Activated CD4-positive, alpha-beta T cell treated with anti-CD3 and anti-CD28 coated beads, Interleukin-2, Interleukin-4, amounts not matched to agents 100 ng/mL and 50 ng/mL, durations not matched to agents 16 hours and 8 hours (primary cell): ENCODE results near the gene ADAMTSL5.

Experiments
- DNase-seq: peaks from one replicate; pipeline ENCODE4 v3.0.0-alpha.2; 2020; ENCODE audit warnings: low spot score

The ADAMTSL5 gene

GRCh38 chr19:1496714-1497577 lies 15.9 kb downstream of the ADAMTSL5 start:
- no peak for DNase-seq

GRCh38 chr19:1495799-1496713 lies 16.8 kb downstream of the ADAMTSL5 start:
- DNase-seq = no peak

DNA sequence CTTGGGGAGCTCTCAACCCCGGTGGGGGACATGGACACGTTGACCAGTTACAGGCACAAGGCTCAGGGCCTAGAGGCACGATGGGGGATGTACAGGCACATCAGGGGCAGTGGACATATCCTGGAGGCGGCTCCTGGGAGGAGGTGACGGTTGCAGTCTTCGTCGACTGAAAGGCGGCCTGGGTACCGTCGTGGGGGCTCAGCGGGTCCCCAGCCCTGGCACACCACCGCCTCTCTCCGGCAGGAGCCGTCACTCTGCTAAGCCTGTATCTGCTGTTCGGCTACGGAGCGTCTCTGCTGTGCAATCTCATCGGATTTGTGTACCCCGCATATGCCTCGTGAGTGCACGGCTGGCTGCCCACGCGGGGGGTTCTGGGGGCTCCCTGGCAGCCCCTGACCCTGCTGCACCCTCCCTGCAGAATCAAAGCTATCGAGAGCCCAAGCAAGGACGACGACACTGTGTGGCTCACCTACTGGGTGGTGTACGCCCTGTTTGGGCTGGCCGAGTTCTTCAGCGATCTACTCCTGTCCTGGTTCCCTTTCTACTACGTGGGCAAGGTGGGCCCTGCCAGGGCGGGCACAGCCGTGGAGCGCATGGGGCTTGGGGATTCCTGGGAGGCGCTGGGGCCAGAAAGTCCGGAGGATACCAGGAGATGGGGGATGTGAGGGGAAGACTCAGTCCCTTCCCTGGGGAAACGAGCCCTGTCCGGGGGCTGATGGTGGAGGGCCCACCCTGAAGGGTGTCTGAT lies 17.6 kb downstream of the ADAMTSL5 start:
- no peak for DNase-seq

GRCh38 chr19:1494115-1494815 lies 18.6 kb downstream of the ADAMTSL5 start:
- no peak for DNase-seq

GRCh38 chr19:1492474-1493006 lies 20.3 kb downstream of the ADAMTSL5 start:
- no peak for DNase-seq

- DNase-seq = no peak
Observed at GRCh38 chr19:1491849-1492170, 21.0 kb downstream of the ADAMTSL5 start.

DNA sequence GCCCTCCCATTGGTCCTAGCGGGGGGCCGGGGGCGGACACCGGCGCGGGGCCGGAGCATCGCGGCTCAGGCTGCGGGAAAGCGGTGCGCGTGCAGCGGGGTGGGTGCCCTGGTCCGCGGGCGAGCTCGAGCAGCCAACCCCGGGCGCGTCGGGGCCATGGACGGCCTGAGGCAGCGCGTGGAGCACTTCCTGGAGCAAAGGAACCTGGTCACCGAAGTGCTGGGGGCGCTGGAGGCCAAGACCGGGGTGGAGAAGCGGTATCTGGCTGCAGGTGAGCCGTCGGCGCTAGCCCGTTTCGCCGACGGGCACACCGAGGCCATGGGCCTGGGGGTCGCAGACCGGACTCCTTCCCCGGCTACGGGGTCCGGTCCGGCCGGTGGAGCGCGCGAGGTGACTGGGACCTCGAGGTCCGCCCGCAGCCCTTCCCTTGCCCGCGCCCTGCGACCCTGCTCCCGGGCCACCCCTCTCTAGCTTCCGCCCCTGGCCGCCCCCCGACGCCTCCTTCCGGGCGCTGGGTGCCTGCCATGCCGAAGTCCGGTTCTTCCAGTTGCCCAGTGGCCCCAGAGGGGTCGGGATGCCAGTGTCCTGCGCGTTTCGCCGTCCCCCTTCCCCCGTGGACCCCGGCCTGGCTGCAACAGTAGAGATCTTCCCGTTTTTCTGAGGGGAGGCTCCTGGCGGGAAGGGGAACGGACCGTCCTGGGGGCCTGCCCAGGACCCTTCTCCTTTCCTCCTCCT lies 21.5 kb downstream of the ADAMTSL5 start, which contains the start of gene REEP6:
Gene REEP6 (plus strand): TSS at position 68 of the 735 bp plus-strand sequence. CDS start 89 bp downstream, at position 157.
- DNase-seq = no peak

- peak; percentile 99 for DNase-seq
Observed at GRCh38 chr19:1490311-1491113, 22.3 kb downstream of the ADAMTSL5 start, which contains the start of gene PCSK4. PCSK4 (minus strand) TSS chr19:1490350; CDS start chr19:1490346, 4 bp downstream.

DNA sequence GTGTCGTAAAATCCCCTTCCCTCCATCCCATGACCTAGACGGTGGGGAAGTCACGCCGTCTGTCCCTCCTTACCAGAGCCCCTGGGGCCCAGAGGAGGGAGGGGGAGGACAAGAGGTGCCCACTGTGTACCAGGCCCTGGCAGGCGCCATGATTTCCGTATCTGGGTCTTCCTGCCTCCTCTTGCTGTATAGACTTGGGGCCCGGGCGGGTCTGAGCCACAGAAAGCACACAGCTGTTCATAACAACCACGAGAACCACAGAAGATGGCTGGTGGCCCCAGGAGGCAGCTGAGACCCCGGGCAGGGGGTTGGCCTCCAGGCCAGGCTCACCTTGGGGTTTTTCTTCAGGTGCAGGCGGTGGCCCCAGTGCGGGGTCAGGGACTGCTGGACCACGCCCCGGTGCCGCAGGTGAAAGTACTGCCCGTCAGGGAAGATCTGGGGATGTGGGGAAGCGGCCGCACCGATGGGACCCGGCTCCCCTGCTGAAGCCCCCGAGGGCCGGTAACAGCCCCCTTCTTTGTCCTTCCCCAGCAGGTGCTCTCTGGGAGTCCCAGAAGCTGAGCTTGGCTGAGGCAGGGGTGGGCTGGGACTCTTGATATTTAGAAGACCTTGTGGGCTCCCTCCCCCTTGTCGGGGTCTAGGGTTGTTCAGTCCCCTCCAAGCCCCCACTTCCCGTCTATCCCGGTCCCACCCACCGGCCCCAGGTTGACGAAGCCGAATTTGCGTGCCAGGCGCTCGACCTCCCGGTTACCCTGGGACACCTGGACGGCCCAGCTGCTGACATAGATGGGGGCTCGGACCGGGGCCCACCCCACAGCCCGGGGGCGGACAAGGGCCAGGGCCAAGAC lies 23.1 kb downstream of the ADAMTSL5 start:
- no peak for DNase-seq

DNA sequence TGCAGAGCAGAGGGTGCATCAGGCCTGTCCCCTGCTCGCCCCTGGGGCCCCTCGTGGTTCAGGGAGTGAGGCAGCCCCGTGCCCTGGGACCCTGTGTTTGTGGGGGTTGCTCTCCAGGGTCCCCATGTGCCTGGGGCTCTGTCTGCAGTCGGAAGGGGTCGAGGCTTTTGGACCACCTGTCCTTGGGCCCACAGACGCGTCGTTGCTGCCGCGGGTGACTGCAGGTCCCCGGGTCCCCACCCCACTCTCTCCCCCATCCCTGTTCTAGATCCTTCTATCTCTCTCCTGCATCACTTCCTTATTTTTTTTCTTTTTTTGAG lies 24.6 kb downstream of the ADAMTSL5 start:
- no peak for DNase-seq

DNA sequence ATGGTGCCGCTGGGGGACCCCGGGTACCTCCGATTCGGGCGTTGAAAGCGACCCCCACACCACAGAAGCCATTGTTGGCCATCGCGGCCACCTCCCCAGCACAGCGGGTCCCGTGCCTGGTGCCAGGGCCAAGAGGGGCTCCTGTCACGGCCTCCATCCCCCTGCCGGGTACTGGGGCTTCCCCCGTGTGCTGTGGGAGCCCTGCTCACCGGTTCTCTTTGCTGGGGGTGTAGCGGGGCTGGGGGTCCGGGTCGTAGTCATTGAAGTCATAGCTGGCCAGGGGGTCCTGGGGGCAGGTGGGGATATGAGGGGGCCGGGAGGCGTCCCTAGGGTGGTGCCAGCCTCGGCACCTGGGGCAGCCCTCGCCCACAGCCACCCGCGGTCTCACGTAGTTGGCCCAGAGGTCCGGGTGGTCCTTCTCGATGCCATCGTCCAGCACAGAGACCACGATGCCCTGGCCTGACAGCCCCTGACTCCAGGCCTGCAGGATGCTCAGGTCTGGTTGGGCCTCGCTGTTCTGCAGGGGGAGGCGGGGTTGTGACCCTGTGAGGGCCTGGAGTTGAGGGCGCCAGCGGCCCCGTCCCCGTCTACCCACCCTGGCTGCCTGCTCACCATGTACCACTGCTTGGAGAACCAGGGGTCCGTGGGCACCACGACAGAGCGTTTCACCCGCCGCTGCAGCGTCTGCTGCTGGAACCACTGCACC lies 25.1 kb downstream of the ADAMTSL5 start:
- DNase-seq = no peak

DNA sequence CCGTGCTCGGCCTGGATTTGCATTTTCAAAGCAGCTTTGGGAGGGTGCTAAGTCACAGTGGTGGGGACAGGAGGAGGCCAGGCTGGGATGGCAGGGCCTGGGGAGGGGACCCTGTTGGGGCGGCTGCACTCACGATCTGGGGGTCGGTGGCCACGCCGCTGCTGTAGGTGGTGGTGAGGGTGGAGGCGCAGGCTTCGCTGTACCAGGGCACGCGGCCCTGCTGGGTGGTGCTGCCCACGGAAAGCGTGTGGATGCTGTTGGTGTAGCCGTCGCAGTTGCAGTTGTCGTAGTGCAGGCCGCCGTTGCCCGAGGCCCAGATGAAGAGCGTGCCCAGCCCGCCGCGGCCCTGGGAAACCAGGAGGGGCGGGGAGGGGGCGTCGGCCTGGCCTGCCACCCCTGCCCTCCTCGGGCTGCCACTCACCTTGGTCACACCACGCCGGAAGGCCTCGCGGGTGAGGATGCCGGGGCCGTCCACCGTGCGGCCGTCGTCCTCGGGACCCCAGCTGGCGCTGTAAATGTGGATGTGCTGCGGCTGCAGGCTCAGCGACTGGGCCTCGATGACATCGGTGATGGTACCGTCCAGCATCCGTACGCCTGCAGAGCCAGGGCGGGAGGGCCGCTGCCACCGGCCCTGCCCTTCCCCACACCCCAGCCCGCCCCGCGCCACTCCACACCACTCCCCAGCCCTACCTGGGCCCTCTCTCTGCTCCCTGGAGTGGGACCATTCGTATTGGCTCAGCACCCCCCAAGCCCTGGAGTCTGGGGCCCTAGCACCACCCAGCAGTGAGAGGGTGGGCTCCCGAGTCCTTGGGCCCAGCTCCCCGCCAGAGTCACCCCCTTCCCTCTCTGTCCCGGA lies 25.9 kb downstream of the ADAMTSL5 start:
- no peak for DNase-seq

- no peak for DNase-seq
Observed at GRCh38 chr19:1483979-1484428, 28.8 kb downstream of the ADAMTSL5 start.

DNA sequence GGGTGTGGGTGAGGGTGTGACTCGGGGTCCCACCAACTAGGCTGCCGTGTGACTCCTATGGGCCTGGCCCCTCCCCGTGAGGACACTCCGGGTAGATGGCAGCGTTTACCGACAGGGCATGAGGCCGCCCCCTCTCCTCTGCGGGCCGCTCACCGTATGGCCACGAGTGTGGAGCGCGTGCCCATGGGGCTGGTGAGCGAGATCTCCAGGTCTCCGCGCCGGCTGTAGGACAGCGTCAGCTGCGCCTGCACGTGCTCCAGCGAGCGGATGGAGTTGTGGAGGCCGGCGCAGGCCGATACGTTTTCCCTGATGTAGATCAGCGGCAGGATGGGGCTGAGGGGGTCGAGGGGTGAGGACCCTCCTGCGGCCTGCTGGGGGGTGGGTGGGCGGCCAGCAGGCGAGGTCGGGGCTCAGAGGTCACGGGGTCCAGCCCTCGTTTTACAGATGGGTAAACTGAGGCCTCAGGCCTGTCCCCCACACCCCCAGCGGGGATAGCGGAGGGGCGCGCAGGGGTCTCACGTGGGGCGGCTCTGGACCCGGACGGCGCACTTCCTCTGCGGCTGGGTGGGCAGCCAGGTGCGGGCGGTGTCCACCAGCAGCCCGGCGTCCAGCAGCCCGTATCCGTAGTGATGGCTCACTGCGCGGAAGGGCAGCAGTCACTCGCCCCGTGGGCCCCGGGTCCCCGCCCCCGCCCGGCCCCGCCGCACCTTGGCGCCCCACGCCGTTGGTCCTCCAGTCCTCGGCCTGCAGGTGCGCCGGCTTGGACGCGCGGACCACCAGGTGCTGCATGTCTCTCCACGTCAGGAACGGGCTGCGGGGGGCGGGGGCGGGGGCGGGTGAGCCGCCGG lies 29.5 kb downstream of the ADAMTSL5 start:
- no peak for DNase-seq

DNA sequence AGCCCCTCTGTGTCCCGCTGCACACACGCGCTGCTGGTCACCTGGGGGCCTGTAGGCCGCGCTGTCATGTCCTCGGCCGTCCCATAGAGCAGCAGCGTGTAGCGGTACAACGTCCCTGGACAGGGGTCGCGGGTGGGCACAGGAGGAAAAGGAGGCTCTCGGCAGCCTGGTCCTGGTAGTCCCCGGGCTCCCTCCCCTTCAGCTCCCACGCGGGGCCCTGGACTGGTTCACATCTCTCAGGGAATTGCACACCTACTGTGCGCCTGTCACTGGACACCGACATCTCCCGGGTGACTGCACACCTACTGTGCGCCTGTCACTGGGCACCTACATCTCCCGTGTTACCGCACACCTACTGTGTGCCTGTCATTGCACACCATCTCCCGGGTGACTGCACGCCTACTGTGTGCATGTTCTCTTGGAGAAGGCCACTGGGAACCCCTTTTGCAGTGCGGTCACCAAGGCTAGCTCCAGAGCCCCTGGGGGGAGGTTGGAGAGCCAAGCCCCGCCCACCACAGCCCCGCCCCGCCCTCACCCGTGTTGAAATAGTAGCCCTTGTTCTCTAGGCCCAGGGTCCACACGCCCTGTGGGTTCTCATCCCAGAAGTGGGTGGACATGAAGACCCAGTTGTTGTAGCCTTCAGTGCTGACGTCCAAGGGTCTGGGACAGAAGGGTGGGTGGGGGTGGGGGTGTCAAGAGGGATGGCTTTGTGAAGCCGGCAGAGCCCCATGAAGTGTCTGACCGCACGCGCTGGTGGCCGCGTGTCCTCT lies 30.3 kb downstream of the ADAMTSL5 start:
- no peak for DNase-seq
